Measurements from ENCODE around the gene POLR2J2.
"Not testable (repeated sequence)": the region's sequence is repeated elsewhere in the genome, so short reads cannot be mapped to it uniquely, and the experiment has no call there.

The POLR2J2 gene
- 0.67 to 5.8 (median 2.6) reads per million in 9 experiments for total RNA-seq

GRCh38 chr7:102671166-102671955 is at the start of gene POLR2J2:
Gene POLR2J2, minus strand, starts transcription at chr7:102671663. Its CDS starts 62 bp downstream, at chr7:102671601.
- Mint-ChIP-seq H3K27ac (peak within 1 kb of the TSS in 1 of 2 donors; percentile 53), H3K4me3 (peak within 1 kb of the TSS in 1 of 2 donors; percentile 77)
- H3K9me3 Mint-ChIP-seq; H3K27me3 Mint-ChIP-seq; H3K36me3 Mint-ChIP-seq (ENCODE audit: insufficient read depth); H3K4me1 Mint-ChIP-seq (ENCODE audit: low read depth in 2 of 2): not testable (repeated sequence)
- ATAC-seq (replicated peaks): peak; percentile 89
- DNase-seq: peak; percentile 11 to 86 (median 18)

DNA sequence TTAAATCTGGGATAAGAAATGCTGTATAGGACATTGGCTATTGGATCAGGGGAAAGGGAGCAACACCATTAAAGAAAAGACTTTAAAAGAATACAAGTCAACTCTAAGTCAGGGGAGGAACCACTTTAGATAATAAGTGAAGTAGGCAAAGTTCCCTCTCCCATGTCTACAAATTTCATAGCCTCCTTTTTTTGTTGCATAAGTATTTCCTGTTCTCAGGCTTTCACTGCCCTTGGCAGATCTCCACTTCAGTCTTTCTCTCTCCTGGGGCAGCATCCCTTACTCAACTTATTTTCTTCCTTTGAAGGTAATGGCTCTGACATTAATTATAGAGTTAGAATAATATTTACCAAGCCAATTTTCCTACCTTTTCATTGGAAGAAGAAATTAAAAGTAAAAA is 47.0 kb upstream of the POLR2J2 start:
- H3K9me3 Mint-ChIP-seq; H3K4me3 Mint-ChIP-seq; H3K4me1 Mint-ChIP-seq (ENCODE audit: low read depth in 2 of 2); H3K36me3 Mint-ChIP-seq (ENCODE audit: insufficient read depth); ATAC-seq (replicated peaks); DNase-seq; H3K27ac Mint-ChIP-seq: not testable (repeated sequence)
- H3K27me3 Mint-ChIP-seq: peaks cover 12 to 20% of the 10 kb centered on the region in 2 donors

- not testable (repeated sequence) for H3K4me1 Mint-ChIP-seq (ENCODE audit: low read depth in 2 of 2); H3K36me3 Mint-ChIP-seq (ENCODE audit: insufficient read depth); H3K27ac Mint-ChIP-seq; H3K4me3 Mint-ChIP-seq; H3K27me3 Mint-ChIP-seq; DNase-seq; H3K9me3 Mint-ChIP-seq
- peak; percentile 78 for ATAC-seq (replicated peaks)
Measured at GRCh38 chr7:102715718-102716117, 44.3 kb upstream of the POLR2J2 start.

- H3K4me3 Mint-ChIP-seq; H3K36me3 Mint-ChIP-seq (ENCODE audit: insufficient read depth); H3K4me1 Mint-ChIP-seq (ENCODE audit: low read depth in 2 of 2); DNase-seq; H3K27ac Mint-ChIP-seq; H3K9me3 Mint-ChIP-seq; ATAC-seq (replicated peaks); H3K27me3 Mint-ChIP-seq: not testable (repeated sequence)
Measured at GRCh38 chr7:102714774-102715522, 43.5 kb upstream of the POLR2J2 start.

GRCh38 chr7:102713691-102714080 is 42.2 kb upstream of the POLR2J2 start:
- H3K27ac Mint-ChIP-seq: peak overlapping the region in 1 of 2 donors; percentile 18
- not testable (repeated sequence) for H3K9me3 Mint-ChIP-seq; H3K4me3 Mint-ChIP-seq; H3K27me3 Mint-ChIP-seq; H3K36me3 Mint-ChIP-seq (ENCODE audit: insufficient read depth); H3K4me1 Mint-ChIP-seq (ENCODE audit: low read depth in 2 of 2); DNase-seq
- ATAC-seq (replicated peaks): peak; percentile 42

DNA sequence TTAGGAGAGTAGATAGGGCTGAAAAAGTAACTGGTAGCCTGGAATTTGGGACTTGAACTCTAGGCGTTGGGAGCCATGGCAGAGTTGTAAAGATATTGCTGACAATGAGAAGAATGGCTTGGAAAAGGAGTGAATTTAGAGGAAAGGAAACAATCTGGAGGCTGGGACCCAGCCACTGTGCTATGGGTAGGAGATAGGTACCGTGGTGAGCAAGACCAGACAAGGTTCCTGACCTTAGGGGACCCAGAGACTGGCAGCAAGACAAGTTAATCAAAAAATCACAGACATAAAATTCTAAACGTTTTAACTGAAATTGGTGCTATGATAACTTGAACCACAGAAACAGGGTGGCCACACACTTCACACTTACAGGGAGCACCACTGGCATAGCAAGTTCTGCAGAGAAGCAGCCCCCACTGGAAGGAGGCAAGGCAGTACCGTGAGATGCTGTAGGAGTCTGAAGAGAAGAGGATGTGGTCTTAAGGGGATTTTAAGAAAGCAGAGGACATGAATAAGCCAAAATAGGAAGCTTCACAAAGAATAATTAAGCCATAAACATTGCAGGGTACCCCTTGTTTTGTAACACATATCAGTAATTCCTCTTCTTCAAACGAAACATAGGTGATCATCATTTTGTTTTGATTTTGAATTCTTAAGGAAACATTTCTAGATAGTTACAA is 41.7 kb upstream of the POLR2J2 start:
- peak; percentile 3 to 15 (median 6) for DNase-seq
- not testable (repeated sequence) for H3K36me3 Mint-ChIP-seq (ENCODE audit: insufficient read depth)
- H3K27ac Mint-ChIP-seq: peak overlapping the region; percentile 18 to 81

GRCh38 chr7:102698962-102699750 is 27.7 kb upstream of the POLR2J2 start:
- not testable (repeated sequence) for H3K36me3 Mint-ChIP-seq (ENCODE audit: insufficient read depth); H3K4me3 Mint-ChIP-seq; H3K9me3 Mint-ChIP-seq

More for the DNA sequence above, 41.7 kb upstream of the POLR2J2 start:
- not testable (repeated sequence) for H3K27me3 Mint-ChIP-seq; H3K9me3 Mint-ChIP-seq; H3K4me1 Mint-ChIP-seq (ENCODE audit: low read depth in 2 of 2)
- ATAC-seq (replicated peaks): peak; percentile 80
- H3K4me3 Mint-ChIP-seq: peak overlapping the region in 1 of 2 donors; percentile 71

GRCh38 chr7:102697642-102698512 is 26.4 kb upstream of the POLR2J2 start:
- not testable (repeated sequence) for H3K4me1 Mint-ChIP-seq (ENCODE audit: low read depth in 2 of 2); H3K9me3 Mint-ChIP-seq; H3K27ac Mint-ChIP-seq; H3K4me3 Mint-ChIP-seq; DNase-seq; ATAC-seq (replicated peaks); H3K36me3 Mint-ChIP-seq (ENCODE audit: insufficient read depth)
- peaks cover 6 to 12% of the 10 kb centered on the region in 2 donors for H3K27me3 Mint-ChIP-seq

More at GRCh38 chr7:102698962-102699750, 27.7 kb upstream of the POLR2J2 start:
- peaks cover 6 to 12% of the 10 kb centered on the region in 2 donors for H3K27me3 Mint-ChIP-seq
- not testable (repeated sequence) for DNase-seq; ATAC-seq (replicated peaks); H3K27ac Mint-ChIP-seq; H3K4me1 Mint-ChIP-seq (ENCODE audit: low read depth in 2 of 2)

DNA sequence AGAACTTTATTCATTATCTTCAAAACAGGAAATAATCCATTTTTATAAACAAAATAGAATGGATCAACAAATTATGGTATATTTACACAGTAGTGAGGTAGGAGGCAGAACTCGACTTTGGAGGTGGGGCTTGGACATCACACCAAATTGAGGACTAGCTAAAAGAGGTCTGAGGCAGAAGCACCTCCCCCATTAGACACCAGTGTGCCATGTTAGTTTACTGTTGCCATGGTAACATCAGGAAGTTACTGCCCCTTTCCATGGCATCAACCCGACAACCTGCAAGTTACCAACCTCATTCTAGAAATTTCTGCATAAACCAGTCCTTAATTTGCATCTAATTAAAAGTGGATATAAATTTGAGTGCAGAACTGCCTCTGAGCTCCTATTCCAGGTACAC is 24.5 kb upstream of the POLR2J2 start:
- H3K27ac Mint-ChIP-seq; DNase-seq; H3K4me3 Mint-ChIP-seq; ATAC-seq (replicated peaks); H3K36me3 Mint-ChIP-seq (ENCODE audit: insufficient read depth); H3K4me1 Mint-ChIP-seq (ENCODE audit: low read depth in 2 of 2); H3K9me3 Mint-ChIP-seq: not testable (repeated sequence)
- H3K27me3 Mint-ChIP-seq: peaks cover 6 to 12% of the 10 kb centered on the region in 2 donors

GRCh38 chr7:102695033-102695552 is 23.6 kb upstream of the POLR2J2 start:
- not testable (repeated sequence) for H3K9me3 Mint-ChIP-seq; H3K4me3 Mint-ChIP-seq; H3K4me1 Mint-ChIP-seq (ENCODE audit: low read depth in 2 of 2); DNase-seq; H3K27ac Mint-ChIP-seq; H3K36me3 Mint-ChIP-seq (ENCODE audit: insufficient read depth); ATAC-seq (replicated peaks)
- H3K27me3 Mint-ChIP-seq: peaks cover 2 to 12% of the 10 kb centered on the region in 2 donors

DNA sequence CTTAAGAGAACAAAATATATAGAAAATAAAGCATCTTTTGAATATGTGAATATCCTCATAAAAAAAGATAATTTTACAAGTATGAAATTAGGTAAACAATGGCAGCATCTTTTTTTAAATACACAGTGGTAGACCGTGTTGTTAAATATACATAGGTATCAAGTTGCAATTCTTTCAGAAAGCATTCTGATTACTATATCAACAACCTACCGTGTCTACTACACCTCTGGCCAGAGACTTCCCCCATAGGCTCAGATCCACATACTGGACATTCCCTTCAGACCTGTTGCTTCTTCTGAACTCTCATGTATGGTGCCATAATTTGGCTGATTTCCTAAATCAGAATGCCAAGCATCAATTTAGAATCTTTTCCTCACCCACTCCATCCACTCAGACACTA is 22.5 kb upstream of the POLR2J2 start:
- H3K4me3 Mint-ChIP-seq; DNase-seq; H3K9me3 Mint-ChIP-seq; H3K27me3 Mint-ChIP-seq; H3K27ac Mint-ChIP-seq; H3K36me3 Mint-ChIP-seq (ENCODE audit: insufficient read depth); H3K4me1 Mint-ChIP-seq (ENCODE audit: low read depth in 2 of 2); ATAC-seq (replicated peaks): not testable (repeated sequence)

DNA sequence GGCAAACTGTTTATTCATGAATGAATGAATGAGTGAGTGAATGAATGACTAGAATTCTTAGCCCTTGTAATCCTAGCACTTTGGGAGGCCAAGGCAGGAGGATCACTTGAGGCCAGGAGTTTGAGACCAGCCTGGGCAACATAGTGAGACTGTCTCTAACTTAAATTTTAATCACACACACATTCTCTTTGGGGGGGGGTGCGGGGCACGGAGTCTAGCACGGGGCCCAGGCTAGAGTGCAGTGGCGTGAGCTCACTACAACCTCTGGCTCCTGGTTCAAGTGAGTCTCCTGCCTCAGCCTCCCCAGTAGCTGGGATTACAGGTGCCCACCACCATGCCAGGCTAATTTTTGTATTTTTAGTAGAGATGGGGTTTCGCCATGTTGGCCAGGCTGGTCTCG is 19.1 kb upstream of the POLR2J2 start:
- not testable (repeated sequence) for H3K27ac Mint-ChIP-seq; DNase-seq; H3K36me3 Mint-ChIP-seq (ENCODE audit: insufficient read depth); H3K4me1 Mint-ChIP-seq (ENCODE audit: low read depth in 2 of 2); H3K9me3 Mint-ChIP-seq; H3K4me3 Mint-ChIP-seq; ATAC-seq (replicated peaks); H3K27me3 Mint-ChIP-seq

Data from effector memory CD8-positive, alpha-beta T cell (primary cell).